Measurements from ENCODE around the gene HK1.

HK1 gene

DNA sequence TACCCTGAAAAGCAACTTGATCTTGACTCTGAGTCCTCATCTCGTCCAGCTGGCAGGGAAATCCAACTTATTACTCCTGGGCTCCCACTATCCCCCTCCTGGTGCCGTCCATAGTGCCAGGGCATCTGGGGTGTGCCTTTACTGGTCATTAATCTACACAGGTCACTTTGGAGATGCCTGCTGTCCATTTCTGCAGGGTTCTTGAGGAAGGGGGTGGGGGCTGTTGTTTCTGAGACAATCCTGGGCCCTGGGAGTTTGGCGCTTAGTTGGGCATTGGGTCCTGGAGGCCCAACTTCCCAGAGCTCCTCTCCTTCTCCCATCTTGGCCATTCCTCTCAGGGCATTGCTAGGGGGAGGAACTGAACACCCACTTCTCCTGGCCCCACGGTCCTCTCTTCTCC lies 144.4 kb downstream of the HK1 start (continued):
- TF ChIP-seq, protein P1, sequence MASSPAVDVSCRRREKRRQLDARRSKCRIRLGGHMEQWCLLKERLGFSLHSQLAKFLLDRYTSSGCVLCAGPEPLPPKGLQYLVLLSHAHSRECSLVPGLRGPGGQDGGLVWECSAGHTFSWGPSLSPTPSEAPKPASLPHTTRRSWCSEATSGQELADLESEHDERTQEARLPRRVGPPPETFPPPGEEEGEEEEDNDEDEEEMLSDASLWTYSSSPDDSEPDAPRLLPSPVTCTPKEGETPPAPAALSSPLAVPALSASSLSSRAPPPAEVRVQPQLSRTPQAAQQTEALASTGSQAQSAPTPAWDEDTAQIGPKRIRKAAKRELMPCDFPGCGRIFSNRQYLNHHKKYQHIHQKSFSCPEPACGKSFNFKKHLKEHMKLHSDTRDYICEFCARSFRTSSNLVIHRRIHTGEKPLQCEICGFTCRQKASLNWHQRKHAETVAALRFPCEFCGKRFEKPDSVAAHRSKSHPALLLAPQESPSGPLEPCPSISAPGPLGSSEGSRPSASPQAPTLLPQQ (tag by site-specific recombination; IDR thresholded peaks at IDR 0.05), result no peak
- TF ChIP-seq MYNN (tag by site-specific recombination; IDR thresholded peaks at IDR 0.05; ENCODE audit: borderline replicate concordance) (no peak), ZNF558 (tag by site-specific recombination; IDR thresholded peaks at IDR 0.05) (no peak), OSR2 (tag by site-specific recombination; IDR thresholded peaks at IDR 0.05) (no peak), ZNF10 (tag by site-specific recombination; IDR thresholded peaks at IDR 0.05) (no peak), FEZF1 (tag by site-specific recombination; IDR thresholded peaks at IDR 0.05) (no peak), ZNF350 (tag by site-specific recombination; IDR thresholded peaks at IDR 0.05) (no peak), ZNF19 (tag by site-specific recombination; IDR thresholded peaks at IDR 0.05; ENCODE audit: low read depth) (no peak), ZNF391 (tag by site-specific recombination; IDR thresholded peaks at IDR 0.05; ENCODE audit: borderline replicate concordance, low read depth) (no peak), ZBTB21 (tag by site-specific recombination; IDR thresholded peaks at IDR 0.05) (no peak), ZNF2 (tag by site-specific recombination; IDR thresholded peaks at IDR 0.05) (no peak)
- TF ChIP-seq, protein P2, sequence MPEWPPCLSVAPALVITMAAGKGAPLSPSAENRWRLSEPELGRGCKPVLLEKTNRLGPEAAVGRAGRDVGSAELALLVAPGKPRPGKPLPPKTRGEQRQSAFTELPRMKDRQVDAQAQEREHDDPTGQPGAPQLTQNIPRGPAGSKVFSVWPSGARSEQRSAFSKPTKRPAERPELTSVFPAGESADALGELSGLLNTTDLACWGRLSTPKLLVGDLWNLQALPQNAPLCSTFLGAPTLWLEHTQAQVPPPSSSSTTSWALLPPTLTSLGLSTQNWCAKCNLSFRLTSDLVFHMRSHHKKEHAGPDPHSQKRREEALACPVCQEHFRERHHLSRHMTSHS (tag by site-specific recombination; IDR thresholded peaks at IDR 0.05), result no peak

DNA sequence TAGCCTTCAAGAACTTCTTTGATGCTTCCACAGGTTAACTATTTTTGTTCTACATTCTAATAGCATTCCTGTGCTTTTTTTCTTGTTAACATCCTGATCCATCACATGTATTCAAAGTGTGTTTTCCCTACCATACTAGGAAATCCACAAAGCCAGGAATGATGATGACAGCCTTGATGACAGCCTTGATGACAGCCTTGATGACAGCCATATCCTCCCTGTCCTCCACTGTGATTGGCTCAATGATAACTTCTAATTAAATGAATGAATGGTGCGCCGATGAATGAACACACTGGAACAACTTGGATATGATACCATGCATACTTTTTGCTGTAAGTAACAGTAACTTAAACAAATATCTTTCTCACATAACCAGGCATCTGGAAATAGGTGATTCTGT lies 146.7 kb downstream of the HK1 start:
- Histone ChIP-seq H3K4me3 (ENCODE audit: low read depth, low read length) (no peak overlapping the region), H3K9me3 (ENCODE audit: control insufficient read depth, insufficient read depth, low read depth, low read length) (no peaks in the 10 kb centered on the region), H3K27ac (ENCODE audit: extremely low read depth, low read depth, low read length) (no peak overlapping the region), H3K4me1 (ENCODE audit: control insufficient read depth, insufficient read depth, low read length) (no peaks in the 10 kb centered on the region; the same call in 1 of the 2 replicates), H3K36me3 (ENCODE audit: control insufficient read depth in 2 of 2, insufficient read depth in 1 of 2, low read length in 2 of 2) (no peaks in the 10 kb centered on the region)
- ChIA-PET POLR2A (no interaction called here), CTCF (interaction anchor here (0.7 to 0.9 kb wide), 4 partner anchors 17 to 82 kb away, joined by 3 to 4 read pairs (median 4); no protein-coding TSS in a partner anchor)
- no peak for TF ChIP-seq ZNF10 (tag by site-specific recombination; IDR thresholded peaks at IDR 0.05)
- TF ChIP-seq, protein P3, sequence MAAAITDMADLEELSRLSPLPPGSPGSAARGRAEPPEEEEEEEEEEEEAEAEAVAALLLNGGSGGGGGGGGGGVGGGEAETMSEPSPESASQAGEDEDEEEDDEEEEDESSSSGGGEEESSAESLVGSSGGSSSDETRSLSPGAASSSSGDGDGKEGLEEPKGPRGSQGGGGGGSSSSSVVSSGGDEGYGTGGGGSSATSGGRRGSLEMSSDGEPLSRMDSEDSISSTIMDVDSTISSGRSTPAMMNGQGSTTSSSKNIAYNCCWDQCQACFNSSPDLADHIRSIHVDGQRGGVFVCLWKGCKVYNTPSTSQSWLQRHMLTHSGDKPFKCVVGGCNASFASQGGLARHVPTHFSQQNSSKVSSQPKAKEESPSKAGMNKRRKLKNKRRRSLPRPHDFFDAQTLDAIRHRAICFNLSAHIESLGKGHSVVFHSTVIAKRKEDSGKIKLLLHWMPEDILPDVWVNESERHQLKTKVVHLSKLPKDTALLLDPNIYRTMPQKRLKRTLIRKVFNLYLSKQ (tag by site-specific recombination; IDR thresholded peaks at IDR 0.05; ENCODE audit: borderline replicate concordance), result no peak
- TF ChIP-seq ZNF311 (tag by site-specific recombination; IDR thresholded peaks at IDR 0.05; ENCODE audit: borderline replicate concordance), result no peak
- no peak for TF ChIP-seq ZNF660 (tag by site-specific recombination; IDR thresholded peaks at IDR 0.05)
- TF ChIP-seq ZNF174 (tag by site-specific recombination; IDR thresholded peaks at IDR 0.05), result no peak
- TF ChIP-seq, protein P4, sequence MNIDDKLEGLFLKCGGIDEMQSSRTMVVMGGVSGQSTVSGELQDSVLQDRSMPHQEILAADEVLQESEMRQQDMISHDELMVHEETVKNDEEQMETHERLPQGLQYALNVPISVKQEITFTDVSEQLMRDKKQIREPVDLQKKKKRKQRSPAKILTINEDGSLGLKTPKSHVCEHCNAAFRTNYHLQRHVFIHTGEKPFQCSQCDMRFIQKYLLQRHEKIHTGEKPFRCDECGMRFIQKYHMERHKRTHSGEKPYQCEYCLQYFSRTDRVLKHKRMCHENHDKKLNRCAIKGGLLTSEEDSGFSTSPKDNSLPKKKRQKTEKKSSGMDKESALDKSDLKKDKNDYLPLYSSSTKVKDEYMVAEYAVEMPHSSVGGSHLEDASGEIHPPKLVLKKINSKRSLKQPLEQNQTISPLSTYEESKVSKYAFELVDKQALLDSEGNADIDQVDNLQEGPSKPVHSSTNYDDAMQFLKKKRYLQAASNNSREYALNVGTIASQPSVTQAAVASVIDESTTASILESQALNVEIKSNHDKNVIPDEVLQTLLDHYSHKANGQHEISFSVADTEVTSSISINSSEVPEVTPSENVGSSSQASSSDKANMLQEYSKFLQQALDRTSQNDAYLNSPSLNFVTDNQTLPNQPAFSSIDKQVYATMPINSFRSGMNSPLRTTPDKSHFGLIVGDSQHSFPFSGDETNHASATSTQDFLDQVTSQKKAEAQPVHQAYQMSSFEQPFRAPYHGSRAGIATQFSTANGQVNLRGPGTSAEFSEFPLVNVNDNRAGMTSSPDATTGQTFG (tag by site-specific recombination; IDR thresholded peaks at IDR 0.05; ENCODE audit: borderline replicate concordance), result no peak
- no peak for TF ChIP-seq KLF10 (tag by site-specific recombination; IDR thresholded peaks at IDR 0.05)
- TF ChIP-seq, protein P5, sequence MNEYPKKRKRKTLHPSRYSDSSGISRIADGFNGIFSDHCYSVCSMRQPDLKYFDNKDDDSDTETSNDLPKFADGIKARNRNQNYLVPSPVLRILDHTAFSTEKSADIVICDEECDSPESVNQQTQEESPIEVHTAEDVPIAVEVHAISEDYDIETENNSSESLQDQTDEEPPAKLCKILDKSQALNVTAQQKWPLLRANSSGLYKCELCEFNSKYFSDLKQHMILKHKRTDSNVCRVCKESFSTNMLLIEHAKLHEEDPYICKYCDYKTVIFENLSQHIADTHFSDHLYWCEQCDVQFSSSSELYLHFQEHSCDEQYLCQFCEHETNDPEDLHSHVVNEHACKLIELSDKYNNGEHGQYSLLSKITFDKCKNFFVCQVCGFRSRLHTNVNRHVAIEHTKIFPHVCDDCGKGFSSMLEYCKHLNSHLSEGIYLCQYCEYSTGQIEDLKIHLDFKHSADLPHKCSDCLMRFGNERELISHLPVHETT (tag by site-specific recombination; IDR thresholded peaks at IDR 0.05), result no peak
- no peak for TF ChIP-seq ZNF23 (tag by site-specific recombination; IDR thresholded peaks at IDR 0.05; ENCODE audit: borderline replicate concordance)
- no peak for TF ChIP-seq IKZF3 (tag by site-specific recombination; IDR thresholded peaks at IDR 0.05)
- no peak for TF ChIP-seq ZNF426 (tag by site-specific recombination; IDR thresholded peaks at IDR 0.05)
- TF ChIP-seq, protein P6, sequence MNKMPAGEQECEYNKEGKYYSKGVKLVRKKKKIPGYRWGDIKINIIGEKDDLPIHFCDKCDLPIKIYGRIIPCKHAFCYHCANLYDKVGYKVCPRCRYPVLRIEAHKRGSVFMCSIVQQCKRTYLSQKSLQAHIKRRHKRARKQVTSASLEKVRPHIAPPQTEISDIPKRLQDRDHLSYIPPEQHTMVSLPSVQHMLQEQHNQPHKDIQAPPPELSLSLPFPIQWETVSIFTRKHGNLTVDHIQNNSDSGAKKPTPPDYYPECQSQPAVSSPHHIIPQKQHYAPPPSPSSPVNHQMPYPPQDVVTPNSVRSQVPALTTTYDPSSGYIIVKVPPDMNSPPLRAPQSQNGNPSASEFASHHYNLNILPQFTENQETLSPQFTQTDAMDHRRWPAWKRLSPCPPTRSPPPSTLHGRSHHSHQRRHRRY (tag by site-specific recombination; IDR thresholded peaks at IDR 0.05), result no peak
- no peak for TF ChIP-seq ZNF560 (tag by site-specific recombination; IDR thresholded peaks at IDR 0.05; ENCODE audit: borderline replicate concordance)
- TF ChIP-seq ZNF341 (tag by site-specific recombination; IDR thresholded peaks at IDR 0.05; ENCODE audit: low read depth), result no peak

Data from HEK293 (cell line).